ENCODE data around the gene C1orf21.

- TF ChIP-seq CTCF (IDR thresholded peaks at IDR 0.05 in 8 of 11, conservative IDR thresholded peaks at IDR 0.05 in 3 of 11) (no peak), POLR2A (IDR thresholded peaks at IDR 0.05) (no peak), POLR2AphosphoS5 (IDR thresholded peaks at IDR 0.05) (no peak)
These were observed 92.8 kb downstream of the C1orf21 start for GRCh38 chr1:184479435-184480167.
